Mesenchymal stem cell (in vitro differentiated cells and primary cell): ENCODE measurements around the gene ARHGEF40.
A peak's percentile ranks its signal among the peaks of the same experiment; 100 is the strongest.

Experiments used
- DNase-seq: peaks from one replicate; pipeline ENCODE4 v3.0.0-alpha.2; 2013
- H2AFZ ChIP-seq: one replicate; pipeline ENCODE4 v1.6.1; 2013; ENCODE audit warnings: low read depth, mild to moderate bottlenecking, control low read depth, inconsistent platforms, low read length, moderate library complexity
- H2AK5ac ChIP-seq: 2 replicates; pipeline ENCODE4 v1.6.1; 2013; ENCODE audit warnings: low read length, moderate library complexity, mild to moderate bottlenecking, inconsistent platforms; ENCODE audit not compliant: severe bottlenecking
- H2BK120ac ChIP-seq: one replicate; pipeline ENCODE4 v1.6.1; 2013; ENCODE audit warnings: low read depth, mild to moderate bottlenecking, inconsistent platforms, low read length, moderate library complexity
- H2BK12ac ChIP-seq, 2 experiments: one replicate each; pipeline ENCODE4 v1.6.1; 2013; ENCODE audit warnings: inconsistent platforms in 2 of 2, low read length in 2 of 2, mild to moderate bottlenecking in 2 of 2, moderate library complexity in 2 of 2, control low read depth in 1 of 2
- H2BK15ac ChIP-seq: one replicate; pipeline ENCODE4 v1.6.1; 2013; ENCODE audit warnings: mild to moderate bottlenecking, low read depth, inconsistent platforms; ENCODE audit not compliant: poor library complexity, severe bottlenecking
- H2BK5ac ChIP-seq: 2 replicates; pipeline ENCODE4 v1.6.1; 2013; ENCODE audit warnings: low read depth, mild to moderate bottlenecking, low read length, control low read depth, inconsistent platforms; ENCODE audit not compliant: poor library complexity, severe bottlenecking
- H3K14ac ChIP-seq, 2 experiments: one replicate each; pipeline ENCODE4 v1.6.1; 2013; ENCODE audit warnings: inconsistent platforms in 2 of 2, low read length in 2 of 2, control low read depth in 1 of 2, mild to moderate bottlenecking in 1 of 2, moderate library complexity in 1 of 2
- H3K18ac ChIP-seq, 2 experiments: one replicate each; pipeline ENCODE4 v1.6.1; 2013; ENCODE audit warnings: inconsistent platforms in 2 of 2, low read length in 2 of 2, control low read depth in 1 of 2, low read depth in 1 of 2, mild to moderate bottlenecking in 1 of 2
- H3K23ac ChIP-seq, 2 experiments: one replicate each; pipeline ENCODE4 v1.6.1; 2013; ENCODE audit warnings: inconsistent platforms in 2 of 2, low read length in 2 of 2, mild to moderate bottlenecking in 2 of 2, moderate library complexity in 2 of 2, control low read depth in 1 of 2
- H3K27ac ChIP-seq: 2 replicates; pipeline ENCODE4 v1.5.1; 2013; ENCODE audit warnings: mild to moderate bottlenecking, moderate library complexity, low read length, control low read depth, inconsistent platforms; ENCODE audit not compliant: poor library complexity, severe bottlenecking
- H3K27me3 ChIP-seq, 2 experiments: 2 replicates each; pipeline versions ENCODE4 v1.6.1 to v1.7.0; 2013; ENCODE audit warnings: low read length in 2 of 2, mild to moderate bottlenecking in 2 of 2, moderate library complexity in 2 of 2, control low read depth in 1 of 2, inconsistent platforms in 1 of 2; ENCODE audit not compliant: control insufficient read depth in 1 of 2, insufficient read depth in 1 of 2
- H3K36me3 ChIP-seq, 2 experiments: 2 replicates each; pipeline versions ENCODE4 v1.6.1 to v1.7.0; 2013; ENCODE audit warnings: low read length in 2 of 2, control low read depth in 1 of 2, inconsistent platforms in 1 of 2, low read depth in 1 of 2, mild to moderate bottlenecking in 1 of 2; ENCODE audit not compliant: insufficient read depth in 2 of 2, control insufficient read depth in 1 of 2
- H3K4ac ChIP-seq, 2 experiments: one replicate each; pipeline ENCODE4 v1.6.1; 2013; ENCODE audit warnings: inconsistent platforms in 2 of 2, low read length in 2 of 2, mild to moderate bottlenecking in 2 of 2, moderate library complexity in 2 of 2, control low read depth in 1 of 2, low read depth in 1 of 2
- H3K4me1 ChIP-seq: 2 replicates; pipeline ENCODE4 v1.6.1; 2013; ENCODE audit warnings: low read depth, low read length, control low read depth; ENCODE audit not compliant: control insufficient read depth, insufficient read depth
- H3K4me2 ChIP-seq: 2 replicates; pipeline ENCODE4 v1.6.1; 2013; ENCODE audit warnings: low read length, mild to moderate bottlenecking, inconsistent platforms; ENCODE audit not compliant: poor library complexity, severe bottlenecking
- H3K4me3 ChIP-seq, 2 experiments: 2 replicates each; pipeline versions ENCODE4 v1.5.1 to v1.7.0; 2013; ENCODE audit warnings: low read length in 2 of 2, mild to moderate bottlenecking in 2 of 2, control low read depth in 1 of 2, low read depth in 1 of 2; ENCODE audit not compliant: insufficient read depth in 1 of 2
- H3K79me1 ChIP-seq: replicated peaks from 2 replicates; pipeline ENCODE4 v1.6.1; 2013; ENCODE audit warnings: mild to moderate bottlenecking, control low read depth, low read length, inconsistent platforms; ENCODE audit not compliant: poor library complexity, severe bottlenecking
- H3K9ac ChIP-seq: 2 replicates; pipeline ENCODE4 v1.7.0; 2013; ENCODE audit warnings: mild to moderate bottlenecking, low read length, moderate library complexity
- H3K9me3 ChIP-seq: 2 replicates; pipeline ENCODE4 v1.7.0; 2013; ENCODE audit warnings: mild to moderate bottlenecking, low read length; ENCODE audit not compliant: control insufficient read depth
- H4K8ac ChIP-seq: one replicate; pipeline ENCODE4 v1.6.1; 2013; ENCODE audit warnings: inconsistent platforms, mild to moderate bottlenecking, low read length, moderate library complexity
- H4K91ac ChIP-seq: one replicate; pipeline ENCODE4 v1.6.1; 2013; ENCODE audit warnings: mild to moderate bottlenecking, low read length, inconsistent platforms
- WGBS: methylation state at CpG from one replicate; pipeline ENCODE4 v1.1.7; 2013; ENCODE audit warnings: mixed read lengths; 5-methylcytosine and 5-hydroxymethylcytosine counted together

The ARHGEF40 gene

GRCh38 chr14:21075719-21076437 is 5.8 kb downstream of the ARHGEF40 start:
- H2AK5ac ChIP-seq: no peak overlapping the region
- H3K4me1 ChIP-seq: peaks cover 19% of the 10 kb centered on the region
- no peak overlapping the region for H4K91ac ChIP-seq
- no peak overlapping the region for H2AFZ ChIP-seq
- H3K27me3 ChIP-seq: no peaks in the 10 kb centered on the region
- peaks cover 75 to 82% of the 10 kb centered on the region in 2 experiments for H3K36me3 ChIP-seq
- no peak overlapping the region for H2BK5ac ChIP-seq
- H3K14ac ChIP-seq: no peak overlapping the region
- no peak overlapping the region for H2BK120ac ChIP-seq
- whole genome bisulfite sequencing: 96% methylated on average over 9 of the region's 9 CpGs
- DNase-seq: no peak
- no peak overlapping the region for H2BK15ac ChIP-seq
- no peak overlapping the region for H3K23ac ChIP-seq
- peak overlapping the region in 1 of 2 experiments; percentile 4 for H3K4me3 ChIP-seq
- H3K9ac ChIP-seq: no peak overlapping the region
- H3K4ac ChIP-seq: no peak overlapping the region
- no peak overlapping the region for H3K4me2 ChIP-seq
- H3K27ac ChIP-seq: no peak overlapping the region
- H2BK12ac ChIP-seq: no peak overlapping the region
- H4K8ac ChIP-seq: no peak overlapping the region
- peaks cover 61% of the 10 kb centered on the region for H3K79me1 ChIP-seq
- H3K9me3 ChIP-seq: no peaks in the 10 kb centered on the region
- no peak overlapping the region for H3K18ac ChIP-seq

DNA sequence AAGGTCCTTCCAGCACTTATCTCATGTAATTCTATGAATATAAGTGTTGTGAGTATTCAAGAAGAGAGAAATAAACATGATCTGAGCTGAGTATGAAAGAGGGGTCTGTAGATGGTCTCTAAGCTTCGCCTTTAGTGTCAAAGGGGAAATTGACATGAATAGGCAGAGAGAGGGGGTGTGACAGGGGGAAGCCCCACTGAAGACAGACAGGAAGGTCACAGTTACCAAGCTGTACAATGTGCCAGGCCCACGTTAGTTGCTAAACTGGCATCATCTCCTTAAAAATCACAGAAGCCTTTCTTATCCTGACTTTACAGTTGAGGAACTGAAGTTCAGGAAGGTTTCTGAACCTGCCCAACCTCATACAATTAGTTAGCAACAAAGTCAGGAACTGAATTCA is 7.6 kb downstream of the ARHGEF40 start:
- Histone ChIP-seq H3K79me1 (peaks cover 74% of the 10 kb centered on the region), H2BK15ac (no peak overlapping the region), H3K4me3 (no peak overlapping the region), H4K8ac (no peak overlapping the region), H2BK12ac (no peak overlapping the region), H4K91ac (no peak overlapping the region), H3K23ac (no peak overlapping the region), H3K18ac (no peak overlapping the region), H3K27me3 (no peaks in the 10 kb centered on the region), H3K9ac (no peak overlapping the region), H3K36me3 (peaks cover 91 to 100% of the 10 kb centered on the region in 2 experiments), H3K14ac (no peak overlapping the region), H2AK5ac (no peak overlapping the region), H3K4me1 (peaks cover 11% of the 10 kb centered on the region), H3K4me2 (no peak overlapping the region), H2BK5ac (no peak overlapping the region), H3K27ac (no peak overlapping the region), H2AFZ (no peak overlapping the region), H3K4ac (no peak overlapping the region), H2BK120ac (no peak overlapping the region), H3K9me3 (no peaks in the 10 kb centered on the region)
- 95% methylated on average over 2 of the region's 2 CpGs for WGBS
- DNase-seq: no peak

GRCh38 chr14:21078287-21078686 is 8.2 kb downstream of the ARHGEF40 start:
- no peak overlapping the region for H3K9ac ChIP-seq
- 88% methylated on average over 5 of the region's 5 CpGs for WGBS
- H4K91ac ChIP-seq: no peak overlapping the region
- H3K27ac ChIP-seq: no peak overlapping the region
- H3K4ac ChIP-seq: no peak overlapping the region
- H3K14ac ChIP-seq: no peak overlapping the region
- no peak for DNase-seq
- H3K36me3 ChIP-seq: peaks cover 91 to 98% of the 10 kb centered on the region in 2 experiments
- H3K79me1 ChIP-seq: peaks cover 71% of the 10 kb centered on the region
- no peak overlapping the region for H3K4me2 ChIP-seq
- H3K9me3 ChIP-seq: no peaks in the 10 kb centered on the region
- H4K8ac ChIP-seq: no peak overlapping the region
- no peak overlapping the region for H3K23ac ChIP-seq
- H2BK5ac ChIP-seq: no peak overlapping the region
- no peaks in the 10 kb centered on the region for H3K27me3 ChIP-seq
- no peak overlapping the region for H2AFZ ChIP-seq
- H2AK5ac ChIP-seq: no peak overlapping the region
- no peak overlapping the region for H2BK12ac ChIP-seq
- H2BK15ac ChIP-seq: no peak overlapping the region
- no peak overlapping the region for H3K4me3 ChIP-seq
- H2BK120ac ChIP-seq: no peak overlapping the region
- no peak overlapping the region for H3K18ac ChIP-seq
- peaks cover 7% of the 10 kb centered on the region for H3K4me1 ChIP-seq

- Histone ChIP-seq H3K36me3 (peaks cover 90 to 97% of the 10 kb centered on the region in 2 experiments), H3K14ac (no peak overlapping the region), H4K8ac (no peak overlapping the region), H2BK15ac (no peak overlapping the region), H2BK12ac (no peak overlapping the region), H3K9me3 (no peaks in the 10 kb centered on the region), H2BK5ac (no peak overlapping the region), H3K79me1 (peaks cover 69% of the 10 kb centered on the region), H3K18ac (no peak overlapping the region), H4K91ac (no peak overlapping the region), H3K27me3 (no peaks in the 10 kb centered on the region), H3K4ac (no peak overlapping the region), H3K27ac (no peak overlapping the region), H2AK5ac (no peak overlapping the region), H3K4me1 (peaks cover 8% of the 10 kb centered on the region), H3K4me3 (no peak overlapping the region), H3K9ac (no peak overlapping the region), H2AFZ (no peak overlapping the region), H3K23ac (no peak overlapping the region), H2BK120ac (no peak overlapping the region), H3K4me2 (no peak overlapping the region)
- DNase-seq: no peak
- 92% methylated on average over 10 of the region's 10 CpGs for WGBS
Measured at GRCh38 chr14:21078726-21079125, 8.6 kb downstream of the ARHGEF40 start.
